ENCODE measurements around the gene NAA25.
"Not testable (repeated sequence)": the region's sequence is repeated elsewhere in the genome, so short reads cannot be mapped to it uniquely, and the experiment has no call there.

Gene NAA25

DNA sequence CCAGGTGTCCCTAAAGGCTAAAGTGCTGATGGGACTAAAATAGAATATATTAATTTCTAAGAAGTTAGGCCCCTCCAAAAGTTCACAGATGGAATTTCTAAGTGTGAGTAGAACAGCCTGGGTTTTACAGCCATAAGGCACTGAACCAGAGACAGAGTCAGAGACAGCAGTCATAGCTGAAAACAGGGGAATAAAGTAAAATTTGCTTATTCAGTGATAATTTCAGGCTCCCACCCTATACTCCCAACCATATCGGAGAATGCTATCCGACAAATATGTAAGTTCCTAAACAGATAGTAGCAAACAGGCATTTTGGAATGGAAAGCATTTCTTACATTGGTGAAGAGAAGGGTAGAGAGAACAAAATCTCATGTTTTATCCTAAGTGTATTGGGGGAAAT is 45.3 kb downstream of the NAA25 start:
- DNase-seq (ENCODE audit: low read depth in 4 of 4, low spot score in 1 of 4): no peak

DNA sequence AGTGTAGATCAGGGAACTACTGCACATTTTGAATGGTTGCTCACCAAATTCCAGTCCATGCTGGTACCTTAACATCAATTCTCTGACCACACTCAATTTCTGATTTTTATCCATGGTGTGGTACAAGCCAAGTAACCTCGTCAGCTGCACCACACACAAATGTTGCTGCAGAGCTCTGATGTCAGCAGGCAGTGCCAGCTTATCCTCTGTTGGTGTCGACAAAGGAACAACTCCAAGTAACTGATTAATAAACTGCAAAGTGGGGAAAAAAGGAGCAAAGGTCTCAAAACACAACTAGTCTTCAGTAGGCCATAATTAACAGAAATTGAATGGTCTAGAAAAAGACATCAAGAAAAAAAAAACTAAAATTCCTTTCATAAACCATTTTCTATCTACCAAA is 47.4 kb downstream of the NAA25 start:
- no peak for DNase-seq (ENCODE audit: low read depth in 4 of 4, low spot score in 1 of 4)

GRCh38 chr12:112049351-112049750 is 59.2 kb downstream of the NAA25 start:
- DNase-seq (ENCODE audit: low read depth in 4 of 4, low spot score in 1 of 4): no peak

- no peak for DNase-seq (ENCODE audit: low read depth in 4 of 4, low spot score in 1 of 4)
Measured at GRCh38 chr12:112046003-112046402, 62.6 kb downstream of the NAA25 start.

- not testable (repeated sequence) for DNase-seq (ENCODE audit: low read depth in 4 of 4, low spot score in 1 of 4)
Measured at GRCh38 chr12:112036614-112037013, 72.0 kb downstream of the NAA25 start.

DNA sequence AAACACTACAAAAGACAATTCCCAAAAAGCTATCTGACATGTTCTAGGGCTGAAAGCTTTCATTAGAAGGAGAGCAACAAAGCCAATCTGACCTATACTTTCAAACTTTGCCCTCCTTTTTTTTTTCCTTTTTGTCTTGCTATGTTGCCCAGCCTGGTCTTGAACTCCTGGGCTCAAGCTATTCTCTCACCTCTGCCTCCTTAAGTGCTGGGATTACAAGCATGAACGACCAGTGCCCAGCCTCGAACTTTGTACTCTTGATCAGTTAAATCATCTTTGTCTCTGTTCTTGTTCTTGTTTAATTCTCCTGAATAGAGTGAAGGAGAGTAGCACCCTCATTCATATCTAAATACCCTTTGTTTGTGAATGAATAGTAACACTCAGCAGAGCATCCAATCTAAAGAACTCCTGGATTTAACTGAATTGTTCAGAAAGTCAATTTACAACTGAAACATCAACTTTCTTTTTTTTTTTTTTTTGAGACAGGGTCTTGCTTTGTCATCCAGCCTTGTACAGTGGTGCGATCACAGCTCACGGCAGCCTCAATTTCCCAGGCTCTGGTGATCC is 73.3 kb downstream of the NAA25 start:
- DNase-seq (ENCODE audit: low read depth in 4 of 4, low spot score in 1 of 4): no peak

- no peak for DNase-seq (ENCODE audit: low read depth in 4 of 4, low spot score in 1 of 4)
Measured at GRCh38 chr12:112032292-112032691, 76.3 kb downstream of the NAA25 start.

GRCh38 chr12:112031472-112031871 is 77.1 kb downstream of the NAA25 start:
- DNase-seq (ENCODE audit: low read depth in 4 of 4, low spot score in 1 of 4): no peak

GRCh38 chr12:112029301-112029700 is 79.3 kb downstream of the NAA25 start:
- no peak for DNase-seq (ENCODE audit: low read depth in 4 of 4, low spot score in 1 of 4)

GRCh38 chr12:112025808-112026375 is 82.7 kb downstream of the NAA25 start:
- DNase-seq (ENCODE audit: low read depth in 4 of 4, low spot score in 1 of 4): no peak

- DNase-seq (ENCODE audit: low read depth in 4 of 4, low spot score in 1 of 4): no peak
Measured at GRCh38 chr12:112023759-112024396, 84.7 kb downstream of the NAA25 start.

- DNase-seq (ENCODE audit: low read depth in 4 of 4, low spot score in 1 of 4): no peak
Measured at GRCh38 chr12:112022241-112023016, 86.2 kb downstream of the NAA25 start.

GRCh38 chr12:112020947-112021457 is 87.6 kb downstream of the NAA25 start:
- DNase-seq (ENCODE audit: low read depth in 4 of 4, low spot score in 1 of 4): no peak

DNA sequence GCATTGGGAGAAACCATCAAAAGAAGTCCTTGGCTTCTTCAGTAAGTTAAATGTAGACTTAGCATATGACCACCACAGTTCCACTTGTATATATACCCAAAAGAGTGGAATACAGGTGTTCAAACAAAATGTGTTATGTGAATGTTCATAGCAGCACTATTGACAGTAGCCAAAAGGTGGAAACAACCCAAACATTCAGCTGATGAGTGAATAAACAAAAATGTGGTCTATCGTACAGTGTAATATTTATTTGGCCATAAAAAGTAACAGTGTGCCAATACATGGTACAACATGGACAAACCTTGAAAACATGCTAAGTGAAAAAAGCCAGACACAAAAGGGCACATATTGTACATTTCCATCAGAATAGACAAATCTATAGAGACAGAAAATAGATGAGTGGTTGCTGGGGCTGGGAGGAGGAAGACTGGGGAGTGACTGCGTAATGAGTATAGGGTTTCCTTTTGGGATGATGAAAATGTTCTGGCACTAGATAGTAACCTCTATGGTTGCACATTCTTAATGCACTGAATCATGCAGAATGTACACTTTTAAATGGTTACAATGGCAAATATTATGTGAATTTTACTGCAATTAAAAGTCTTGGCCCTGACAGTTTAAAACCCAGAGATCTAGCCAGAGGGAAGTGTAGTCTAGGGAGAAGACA is 89.9 kb downstream of the NAA25 start:
- DNase-seq (ENCODE audit: low read depth in 4 of 4, low spot score in 1 of 4): no peak

- DNase-seq (ENCODE audit: low read depth in 4 of 4, low spot score in 1 of 4): no peak
Measured at GRCh38 chr12:112017041-112017440, 91.5 kb downstream of the NAA25 start.

DNA sequence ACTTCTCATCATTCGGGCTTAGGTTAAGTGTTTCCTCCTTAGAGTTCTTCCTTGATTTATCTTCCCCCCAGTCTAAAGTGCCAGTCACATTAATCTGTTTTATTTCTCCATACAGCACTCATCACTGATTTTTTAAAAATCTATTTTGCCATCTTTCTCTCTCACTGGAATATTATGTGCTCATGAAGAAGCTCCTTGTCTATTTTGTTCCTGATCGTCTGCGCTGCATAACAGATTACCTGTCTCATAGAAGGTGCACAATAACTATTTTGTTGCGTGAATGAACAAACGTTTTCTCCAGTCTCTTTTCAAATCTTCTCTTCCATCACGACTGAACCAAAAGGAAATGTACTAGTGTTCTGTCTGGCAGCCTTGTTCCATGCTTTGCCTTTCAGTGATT is 92.6 kb downstream of the NAA25 start:
- DNase-seq (ENCODE audit: low read depth in 4 of 4, low spot score in 1 of 4): no peak

DNA sequence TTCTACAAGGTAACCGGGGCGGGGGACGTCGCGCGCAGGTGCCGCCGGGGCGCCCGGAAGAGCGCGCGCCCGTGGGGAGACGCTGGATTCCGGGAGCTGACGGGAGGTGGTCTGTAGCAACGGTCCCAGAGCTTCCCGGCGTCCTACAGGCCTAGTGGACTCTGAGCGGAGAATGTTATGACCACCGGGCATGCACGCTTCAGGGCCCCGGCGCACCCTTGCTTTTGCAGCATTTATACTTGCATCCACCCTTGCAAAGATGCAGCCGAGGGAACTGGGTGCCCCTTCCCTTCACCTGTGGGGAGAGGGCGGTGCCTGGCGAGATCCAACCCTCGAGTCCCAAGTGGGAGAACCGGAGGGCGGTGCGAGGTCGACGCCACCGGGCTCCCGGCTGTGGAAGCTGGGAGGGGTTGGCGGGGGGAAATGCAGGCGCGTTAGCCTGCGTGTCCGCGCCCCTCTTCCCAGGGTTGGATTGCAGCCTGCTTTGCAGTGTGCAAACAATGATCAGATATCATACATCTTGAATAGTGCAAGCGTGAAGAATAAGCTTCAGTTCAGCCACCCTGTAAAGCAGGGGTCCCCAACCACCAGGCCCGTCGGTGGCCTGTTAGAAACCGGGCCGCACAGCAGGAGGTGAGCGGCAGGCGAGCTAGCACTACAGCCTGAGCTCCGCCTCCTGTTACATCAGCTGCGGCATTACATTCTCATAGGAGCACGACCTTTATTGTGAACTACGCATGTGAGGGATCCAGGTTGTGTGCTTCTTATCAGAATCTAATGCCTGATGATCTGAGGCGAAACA is 94.8 kb downstream of the NAA25 start:
- peak; percentile 25 to 57 (median 39) for DNase-seq (ENCODE audit: low read depth in 4 of 4, low spot score in 1 of 4)

DNA sequence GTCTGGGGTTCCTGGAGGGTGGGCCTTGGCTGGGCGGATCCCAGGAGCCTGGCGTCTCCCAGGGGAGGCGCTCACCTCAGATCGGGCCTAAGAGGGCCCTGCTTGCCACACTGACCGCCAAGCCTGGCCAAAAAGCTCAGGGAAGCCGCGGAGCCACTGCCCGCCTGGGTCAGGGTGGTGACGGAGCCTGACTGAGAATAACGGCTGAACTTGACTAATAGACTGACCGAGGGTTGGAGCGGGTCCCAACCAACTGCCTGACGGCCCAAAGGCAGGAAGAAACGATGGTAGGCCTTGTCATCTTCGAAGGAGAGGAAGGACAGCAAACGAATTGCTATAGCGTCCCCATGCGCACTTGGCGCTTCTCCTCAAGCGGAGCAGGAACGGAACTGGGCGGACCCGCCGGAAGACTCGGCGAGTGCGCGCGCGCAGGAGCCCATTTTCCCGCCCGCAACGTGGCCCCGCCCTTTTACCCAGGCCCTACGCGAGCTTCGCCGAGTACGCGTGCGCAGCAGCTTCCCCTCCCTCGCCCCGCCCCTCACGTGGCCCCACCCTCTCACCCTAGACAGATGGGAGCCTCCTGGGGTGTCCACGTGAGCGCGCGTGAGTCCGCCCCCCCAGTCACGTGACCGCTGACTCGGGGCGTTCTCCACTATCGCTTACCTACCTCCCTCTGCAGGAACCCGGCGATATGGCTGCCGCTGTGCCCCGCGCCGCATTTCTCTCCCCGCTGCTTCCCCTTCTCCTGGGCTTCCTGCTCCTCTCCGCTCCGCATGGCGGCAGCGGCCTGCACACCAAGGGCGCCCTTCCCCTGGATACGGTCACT is 95.6 kb downstream of the NAA25 start, which contains the start of the genes ERP29 and TMEM116:
TSS of gene ERP29 (plus strand) at position 652 of the 826 bp plus-strand sequence. CDS start at position 692, 40 bp downstream.
TSS of gene TMEM116 (minus strand) at position 391 of the 826 bp plus-strand sequence. CDS start 7,895 bp downstream, outside the sequence.
- peak; percentile 100 for DNase-seq (ENCODE audit: low read depth in 4 of 4, low spot score in 1 of 4)

- no peak for DNase-seq (ENCODE audit: low read depth in 4 of 4, low spot score in 1 of 4)
Measured at GRCh38 chr12:112011685-112012084, 96.9 kb downstream of the NAA25 start.
